GM18861 (cell line): ENCODE results near the gene FSD2.
"Not testable (repeated sequence)": the region's sequence is repeated elsewhere in the genome, so short reads cannot be mapped to it uniquely, and the experiment has no call there.

Experiments
- ATAC-seq: cut with Tn5 transposase; IDR thresholded peaks from one replicate; pipeline ENCODE4 v1.9.1; 2021; ENCODE audit not compliant: unreplicated experiment

The FSD2 gene

GRCh38 chr15:82739086-82739485 is 66.8 kb downstream of the FSD2 start:
- ATAC-seq: no peak

- ATAC-seq: no peak
These were observed 67.9 kb downstream of the FSD2 start for GRCh38 chr15:82737975-82738374.

- ATAC-seq: no peak
These were observed 74.3 kb downstream of the FSD2 start for GRCh38 chr15:82731527-82731926.

GRCh38 chr15:82730022-82730530 is 75.8 kb downstream of the FSD2 start:
- ATAC-seq: no peak

- ATAC-seq: no peak
These were observed 79.1 kb downstream of the FSD2 start for GRCh38 chr15:82726816-82727215.

- ATAC-seq: no peak
These were observed 90.9 kb downstream of the FSD2 start for GRCh38 chr15:82715003-82715402.

GRCh38 chr15:82714016-82714415 is 91.9 kb downstream of the FSD2 start:
- ATAC-seq: no peak

GRCh38 chr15:82712036-82712435 is 93.8 kb downstream of the FSD2 start:
- ATAC-seq: no peak

GRCh38 chr15:82710926-82711490 is 94.9 kb downstream of the FSD2 start:
- ATAC-seq: no peak

GRCh38 chr15:82710208-82710555 is 95.7 kb downstream of the FSD2 start:
- ATAC-seq: no peak

- peak; percentile 80 for ATAC-seq
These were observed 96.3 kb downstream of the FSD2 start, which contains the start of gene AP3B2 for GRCh38 chr15:82709421-82710207. AP3B2 (minus strand) TSS chr15:82709875; CDS start chr15:82709706, 169 bp downstream.

GRCh38 chr15:82709081-82709420 is 96.8 kb downstream of the FSD2 start:
- no peak for ATAC-seq

GRCh38 chr15:82705856-82706255 is 100.0 kb downstream of the FSD2 start:
- not testable (repeated sequence) for ATAC-seq
